Measurements from ENCODE around the gene MBP. TPM values are rescaled to one million over a fixed set of nuclear protein-coding genes. Genes with fewer than 3 reads are reported as not detected.
A peak's percentile ranks its signal among the peaks of the same experiment; 100 is the strongest.
"Not testable (repeated sequence)": the region's sequence is repeated elsewhere in the genome, so short reads cannot be mapped to it uniquely, and the experiment has no call there.

Gene MBP
- total and polyA plus RNA-seq, 5 donors from 2014 or later: 134 to 172 (median 143) TPM

- no peak overlapping the region for H3K27ac ChIP-seq (ENCODE audit: insufficient read depth, low read length, poor library complexity, severe bottlenecking)
- no peaks in the 10 kb centered on the region for H3K4me1 ChIP-seq (ENCODE audit: control insufficient read depth, insufficient read depth, low read length, poor library complexity, severe bottlenecking)
- no peaks in the 10 kb centered on the region for H3K36me3 ChIP-seq (ENCODE audit: control insufficient read depth, insufficient read depth, low read length)
- Mint-ChIP-seq H3K4me1 (peaks cover 0 to 6% (median 5%) of the 10 kb centered on the region in 4 donors), H3K36me3 (no peaks in the 10 kb centered on the region), H3K9me3 (peaks cover 0 to 2% (median 0%) of the 10 kb centered on the region in 7 donors), H3K4me3 (no peak overlapping the region), H3K27me3 (peaks cover 10% of the 10 kb centered on the region), H3K27ac (no peak overlapping the region)
- no peaks in the 10 kb centered on the region for H3K9me3 ChIP-seq (ENCODE audit: control insufficient read depth in 2 of 2, low read length in 2 of 2)
- DNase-seq: no peak
- ATAC-seq (ENCODE audit: low read depth in 2 of 2): no peak
- H3K4me3 ChIP-seq (ENCODE audit: low read depth, low read length): no peak overlapping the region
- H3K27me3 ChIP-seq (ENCODE audit: control insufficient read depth, insufficient read depth, low read length): no peaks in the 10 kb centered on the region
Observed at GRCh38 chr18:76994086-76994654, 138.4 kb downstream of the MBP start.

- no peak overlapping the region for H3K4me3 Mint-ChIP-seq
- no peaks in the 10 kb centered on the region for H3K36me3 Mint-ChIP-seq
- ATAC-seq (ENCODE audit: low read depth in 2 of 2) (no peak), DNase-seq (no peak)
- peak overlapping the region in 1 of 3 donors; percentile 44 for H3K27ac Mint-ChIP-seq
- Histone ChIP-seq H3K4me1 (ENCODE audit: control insufficient read depth, insufficient read depth, low read length, poor library complexity, severe bottlenecking) (no peaks in the 10 kb centered on the region), H3K36me3 (ENCODE audit: control insufficient read depth, insufficient read depth, low read length) (no peaks in the 10 kb centered on the region), H3K27ac (ENCODE audit: insufficient read depth, low read length, poor library complexity, severe bottlenecking) (no peak overlapping the region), H3K4me3 (ENCODE audit: low read depth, low read length) (no peak overlapping the region), H3K9me3 (ENCODE audit: control insufficient read depth in 2 of 2, low read length in 2 of 2) (no peaks in the 10 kb centered on the region), H3K27me3 (ENCODE audit: control insufficient read depth, insufficient read depth, low read length) (no peaks in the 10 kb centered on the region)
- peaks cover 0 to 6% (median 5%) of the 10 kb centered on the region in 4 donors for H3K4me1 Mint-ChIP-seq
- H3K27me3 Mint-ChIP-seq: peaks cover 10% of the 10 kb centered on the region
- H3K9me3 Mint-ChIP-seq: peaks cover 0 to 2% (median 0%) of the 10 kb centered on the region in 7 donors
Observed at GRCh38 chr18:76993573-76993972, 139.0 kb downstream of the MBP start.

GRCh38 chr18:76993085-76993382 is 139.5 kb downstream of the MBP start:
- ATAC-seq (ENCODE audit: low read depth in 2 of 2) (no peak), DNase-seq (no peak)
- peak overlapping the region in 1 of 3 donors; percentile 44 for H3K27ac Mint-ChIP-seq
- no peak overlapping the region for H3K27ac ChIP-seq (ENCODE audit: insufficient read depth, low read length, poor library complexity, severe bottlenecking)
- H3K9me3 ChIP-seq (ENCODE audit: control insufficient read depth in 2 of 2, low read length in 2 of 2): no peaks in the 10 kb centered on the region
- H3K36me3 ChIP-seq (ENCODE audit: control insufficient read depth, insufficient read depth, low read length): no peaks in the 10 kb centered on the region
- no peaks in the 10 kb centered on the region for H3K27me3 ChIP-seq (ENCODE audit: control insufficient read depth, insufficient read depth, low read length)
- H3K27me3 Mint-ChIP-seq: peaks cover 10% of the 10 kb centered on the region
- no peaks in the 10 kb centered on the region for H3K4me1 ChIP-seq (ENCODE audit: control insufficient read depth, insufficient read depth, low read length, poor library complexity, severe bottlenecking)
- H3K4me1 Mint-ChIP-seq: peaks cover 0 to 6% (median 5%) of the 10 kb centered on the region in 4 donors
- peaks cover 0 to 2% (median 0%) of the 10 kb centered on the region in 7 donors for H3K9me3 Mint-ChIP-seq
- H3K4me3 Mint-ChIP-seq: no peak overlapping the region
- H3K36me3 Mint-ChIP-seq: no peaks in the 10 kb centered on the region
- no peak overlapping the region for H3K4me3 ChIP-seq (ENCODE audit: low read depth, low read length)

DNA sequence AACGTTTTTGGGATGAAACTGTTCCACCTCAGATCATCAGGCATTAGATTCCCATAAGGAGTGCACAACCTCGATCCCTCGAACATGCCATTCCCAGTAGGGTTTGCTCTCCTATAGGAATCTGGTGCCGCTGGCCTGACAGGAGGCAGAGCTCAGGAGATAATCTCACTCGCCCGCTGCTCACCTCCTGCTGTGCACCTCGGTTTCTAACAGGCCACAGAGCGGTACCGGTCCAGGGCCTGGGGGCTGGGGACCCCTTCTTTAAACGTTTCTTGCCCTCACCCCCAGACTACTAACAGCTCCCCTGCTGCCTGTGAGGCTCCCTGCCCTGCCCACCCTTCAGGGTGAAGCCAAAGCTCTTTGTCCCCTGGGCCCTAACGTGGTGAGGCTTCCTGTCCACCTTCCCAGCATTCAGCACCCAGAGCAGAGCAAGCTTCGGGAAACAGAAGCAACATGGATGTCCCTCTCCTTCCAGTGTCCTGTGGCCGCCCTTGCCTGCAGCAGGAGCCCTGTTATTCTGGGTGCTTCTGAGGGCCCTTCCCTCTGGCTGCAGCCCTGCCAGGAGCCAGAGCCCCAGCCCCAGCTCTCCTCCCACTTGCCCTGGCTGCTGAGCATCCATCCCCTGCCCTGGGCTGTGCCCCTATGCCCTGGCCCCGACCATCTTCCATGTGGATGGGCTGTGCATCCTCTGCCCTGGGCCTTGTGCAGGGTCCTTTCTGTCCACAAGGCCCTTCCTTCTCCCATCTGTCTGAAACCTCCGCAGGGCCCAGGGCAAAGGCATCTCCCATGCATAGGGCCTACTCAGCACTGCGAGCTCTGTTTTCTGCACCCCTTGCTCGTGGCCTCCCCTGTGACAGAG is 140.1 kb downstream of the MBP start:
- Mint-ChIP-seq H3K4me1 (peaks cover 0 to 6% (median 5%) of the 10 kb centered on the region in 4 donors), H3K27ac (peak overlapping the region in 1 of 3 donors; percentile 44), H3K4me3 (no peak overlapping the region), H3K36me3 (no peaks in the 10 kb centered on the region), H3K27me3 (peaks cover 10% of the 10 kb centered on the region), H3K9me3 (peaks cover 0 to 2% (median 0%) of the 10 kb centered on the region in 7 donors)
- ATAC-seq (ENCODE audit: low read depth in 2 of 2) (no peak), DNase-seq (no peak)
- Histone ChIP-seq H3K9me3 (ENCODE audit: control insufficient read depth in 2 of 2, low read length in 2 of 2) (no peaks in the 10 kb centered on the region), H3K4me1 (ENCODE audit: control insufficient read depth, insufficient read depth, low read length, poor library complexity, severe bottlenecking) (no peaks in the 10 kb centered on the region), H3K27ac (ENCODE audit: insufficient read depth, low read length, poor library complexity, severe bottlenecking) (no peak overlapping the region), H3K36me3 (ENCODE audit: control insufficient read depth, insufficient read depth, low read length) (no peaks in the 10 kb centered on the region), H3K27me3 (ENCODE audit: control insufficient read depth, insufficient read depth, low read length) (no peaks in the 10 kb centered on the region), H3K4me3 (ENCODE audit: low read depth, low read length) (no peak overlapping the region)

DNA sequence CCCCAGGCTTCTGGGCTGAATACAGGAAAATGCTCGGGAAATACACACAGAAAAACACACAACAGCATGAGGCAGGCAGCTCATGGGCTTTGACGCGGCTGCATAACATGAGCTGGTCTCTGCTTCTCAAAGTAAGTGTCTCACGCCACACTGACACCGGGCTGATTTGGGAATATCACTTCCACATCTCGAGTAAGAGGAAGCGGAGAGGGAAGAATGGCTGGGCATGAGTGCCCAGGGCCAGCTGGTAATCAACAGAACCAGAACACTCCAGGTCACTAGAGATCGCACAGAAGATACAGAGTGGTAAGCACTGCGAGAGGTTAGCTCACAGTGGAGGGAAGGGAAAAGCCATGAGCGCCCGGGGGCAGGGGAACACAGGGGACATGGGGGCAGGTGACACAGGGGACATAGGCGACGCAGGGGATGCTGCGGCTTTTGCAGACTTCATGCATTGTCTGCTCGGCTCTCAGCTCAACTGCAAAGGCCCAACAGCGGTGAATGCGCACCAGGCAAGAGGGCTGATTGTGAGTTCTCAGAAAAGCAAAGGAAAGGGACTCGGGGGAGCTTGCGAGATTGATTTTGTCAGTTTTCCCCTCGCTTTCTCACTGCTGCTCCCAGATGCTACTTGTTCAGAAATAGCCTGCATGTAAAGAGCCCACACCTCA is 141.4 kb downstream of the MBP start:
- Mint-ChIP-seq H3K4me3 (no peak overlapping the region), H3K27ac (no peak overlapping the region), H3K36me3 (no peaks in the 10 kb centered on the region), H3K27me3 (peaks cover 10% of the 10 kb centered on the region), H3K4me1 (peaks cover 0 to 6% (median 5%) of the 10 kb centered on the region in 4 donors), H3K9me3 (peaks cover 0 to 2% (median 0%) of the 10 kb centered on the region in 7 donors)
- DNase-seq: no peak
- Histone ChIP-seq H3K9me3 (ENCODE audit: control insufficient read depth in 2 of 2, low read length in 2 of 2) (no peaks in the 10 kb centered on the region), H3K27ac (ENCODE audit: insufficient read depth, low read length, poor library complexity, severe bottlenecking) (no peak overlapping the region), H3K4me3 (ENCODE audit: low read depth, low read length) (no peak overlapping the region), H3K27me3 (ENCODE audit: control insufficient read depth, insufficient read depth, low read length) (no peaks in the 10 kb centered on the region), H3K36me3 (ENCODE audit: control insufficient read depth, insufficient read depth, low read length) (no peaks in the 10 kb centered on the region), H3K4me1 (ENCODE audit: control insufficient read depth, insufficient read depth, low read length, poor library complexity, severe bottlenecking) (no peaks in the 10 kb centered on the region)
- ATAC-seq (ENCODE audit: low read depth in 2 of 2): no peak

GRCh38 chr18:76990343-76991020 is 142.1 kb downstream of the MBP start:
- H3K27me3 ChIP-seq (ENCODE audit: control insufficient read depth, insufficient read depth, low read length); DNase-seq; H3K4me3 ChIP-seq (ENCODE audit: low read depth, low read length); H3K4me3 Mint-ChIP-seq; H3K9me3 ChIP-seq (ENCODE audit: control insufficient read depth in 2 of 2, low read length in 2 of 2); H3K36me3 ChIP-seq (ENCODE audit: control insufficient read depth, insufficient read depth, low read length); H3K4me1 Mint-ChIP-seq; H3K4me1 ChIP-seq (ENCODE audit: control insufficient read depth, insufficient read depth, low read length, poor library complexity, severe bottlenecking); ATAC-seq (ENCODE audit: low read depth in 2 of 2); H3K9me3 Mint-ChIP-seq; H3K27ac ChIP-seq (ENCODE audit: insufficient read depth, low read length, poor library complexity, severe bottlenecking); H3K36me3 Mint-ChIP-seq: not testable (repeated sequence)
- Mint-ChIP-seq H3K27me3 (peaks cover 10% of the 10 kb centered on the region), H3K27ac (peak overlapping the region in 1 of 3 donors; percentile 41)

DNA sequence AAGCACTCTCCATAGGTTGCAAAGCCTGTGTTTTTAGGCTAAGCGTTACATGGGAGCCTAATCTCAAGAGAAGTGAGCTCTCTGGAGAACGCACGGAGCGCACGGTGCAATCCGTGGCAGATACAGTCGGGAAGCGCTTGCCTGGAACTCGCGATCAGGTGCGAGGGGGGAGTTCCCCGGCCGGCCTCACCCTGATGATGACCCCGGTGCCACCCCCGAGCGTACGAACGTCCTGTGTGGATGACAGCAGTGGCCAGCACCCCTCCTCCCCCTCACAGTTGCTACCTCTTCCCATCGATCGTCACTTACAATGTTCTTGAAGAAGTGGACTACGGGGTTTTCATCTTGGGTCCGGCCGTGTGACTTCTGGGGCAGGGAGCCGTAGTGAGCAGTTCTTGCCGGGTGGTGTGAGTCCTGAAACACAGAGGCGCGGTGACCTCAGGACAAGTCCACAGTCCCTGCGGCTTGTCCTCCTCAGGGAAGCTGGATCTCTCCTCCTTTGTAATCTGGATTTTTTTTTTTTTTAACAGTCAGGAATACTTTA is 142.9 kb downstream of the MBP start:
- no peak for DNase-seq
- Histone ChIP-seq H3K27me3 (ENCODE audit: control insufficient read depth, insufficient read depth, low read length) (no peaks in the 10 kb centered on the region), H3K27ac (ENCODE audit: insufficient read depth, low read length, poor library complexity, severe bottlenecking) (no peak overlapping the region), H3K4me1 (ENCODE audit: control insufficient read depth, insufficient read depth, low read length, poor library complexity, severe bottlenecking) (no peaks in the 10 kb centered on the region), H3K4me3 (ENCODE audit: low read depth, low read length) (no peak overlapping the region), H3K9me3 (ENCODE audit: control insufficient read depth in 2 of 2, low read length in 2 of 2) (no peaks in the 10 kb centered on the region), H3K36me3 (ENCODE audit: control insufficient read depth, insufficient read depth, low read length) (no peaks in the 10 kb centered on the region)
- H3K36me3 Mint-ChIP-seq: no peaks in the 10 kb centered on the region
- peaks cover 0 to 2% (median 0%) of the 10 kb centered on the region in 7 donors for H3K9me3 Mint-ChIP-seq
- no peak for ATAC-seq (ENCODE audit: low read depth in 2 of 2)
- H3K4me1 Mint-ChIP-seq: peaks cover 0 to 4% (median 0%) of the 10 kb centered on the region in 4 donors
- H3K27me3 Mint-ChIP-seq: peaks cover 6% of the 10 kb centered on the region
- no peak overlapping the region for H3K4me3 Mint-ChIP-seq
- H3K27ac Mint-ChIP-seq: peak overlapping the region in 1 of 3 donors; percentile 41

Data from CD4-positive, CD25-positive, alpha-beta regulatory T cell (primary cell).